Natural killer cell treated with Interleukin-12 subunit alpha and Interleukin-12 subunit beta and Interleukin-15 and Interleukin-18, amount 100 ng/mL, for 72 hours (primary cell): ENCODE data around the gene PDC. TPM values are rescaled to one million over a fixed set of nuclear protein-coding genes. Genes with fewer than 3 reads are reported as not detected.

Experiments
- ATAC-seq, 2 donors: fragments of 150-1000 bp; cut with Tn5 transposase in 1 of 2; sonication (Bioruptor Pico), chemical (Tn5 transposase) in 1 of 2; 2 replicates each; pipeline ENCODE4 v1.10.0; 2021
- DNase-seq: peaks from one replicate; pipeline ENCODE4 v3.0.0; 2022; ENCODE audit warnings: low spot score
- H3K27ac Mint-ChIP-seq, 2 donors: 1 replicate in 1 of 2; 2 replicates in 1 of 2; pipeline ENCODE4 v1.8.0; 2022; ENCODE audit warnings: mixed read lengths in 2 of 2, mild to moderate bottlenecking in 1 of 2, moderate library complexity in 1 of 2
- H3K27me3 Mint-ChIP-seq, 2 donors: 1 replicate in 1 of 2; 2 replicates in 1 of 2; pipeline ENCODE4 v1.8.0; 2022; ENCODE audit warnings: mixed read lengths in 2 of 2
- H3K36me3 Mint-ChIP-seq: one replicate; pipeline ENCODE4 v1.8.0; 2022; ENCODE audit warnings: mixed read lengths
- H3K4me1 Mint-ChIP-seq, 2 donors: 1 replicate in 1 of 2; 2 replicates in 1 of 2; pipeline ENCODE4 v1.8.0; 2022; ENCODE audit warnings: low read depth in 2 of 2, mixed read lengths in 2 of 2, mild to moderate bottlenecking in 1 of 2
- H3K4me3 Mint-ChIP-seq: one replicate; pipeline ENCODE4 v1.8.0; 2022; ENCODE audit warnings: mixed read lengths
- H3K9me3 Mint-ChIP-seq: 2 replicates; pipeline ENCODE4 v1.8.0; 2022; ENCODE audit warnings: mixed read lengths
- total RNA-seq, 2 donors: library from RNA; stranded (reverse); gene quantifications; one replicate each; pipeline ENCODE4 v1.2.3, GENCODE V29; 2022

PDC gene
- total RNA-seq, 2 donors from 2014 or later, result not detected

DNA sequence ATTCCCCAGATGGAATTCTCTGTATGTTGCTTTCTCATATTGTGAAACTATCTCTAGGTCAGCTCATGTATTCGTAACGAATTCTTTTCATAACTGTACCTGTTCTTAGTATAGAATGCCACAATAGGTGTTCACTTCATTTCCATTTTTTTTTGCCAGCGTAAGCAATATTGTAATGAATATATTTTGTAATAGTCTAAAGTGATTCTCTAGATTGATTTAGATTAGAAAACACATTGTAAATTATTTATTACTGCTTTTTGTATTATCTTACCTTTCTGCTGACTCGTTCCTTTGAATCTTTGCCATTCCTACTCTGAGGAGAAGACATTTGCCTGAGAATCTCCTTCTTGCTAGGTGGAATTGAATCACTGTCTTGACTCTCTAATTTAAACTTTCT lies 14.8 kb downstream of the PDC start:
- no peak for ATAC-seq
- DNase-seq, result no peak
- Mint-ChIP-seq H3K9me3 (no peaks in the 10 kb centered on the region), H3K4me3 (no peak overlapping the region), H3K4me1 (peaks cover 7 to 11% of the 10 kb centered on the region in 2 donors), H3K36me3 (no peaks in the 10 kb centered on the region), H3K27ac (no peak overlapping the region), H3K27me3 (no peaks in the 10 kb centered on the region)

DNA sequence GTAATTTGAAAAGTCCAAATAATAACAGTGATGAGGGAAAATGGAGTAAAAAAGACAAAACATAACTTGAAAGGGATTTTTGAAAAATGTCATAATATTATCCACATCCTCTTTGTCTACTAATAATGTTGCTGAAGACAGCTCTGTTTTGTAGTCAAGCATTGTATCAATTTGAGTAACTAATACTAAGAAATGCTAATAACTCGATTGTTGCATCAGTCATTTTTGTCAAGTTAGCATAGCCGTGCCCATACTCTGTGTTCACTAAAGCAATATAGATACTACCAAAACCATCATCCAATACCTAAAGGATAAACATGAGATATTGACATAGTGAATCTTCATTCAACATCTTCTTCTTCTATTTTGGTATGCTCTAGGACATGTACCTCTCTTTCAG lies 17.3 kb downstream of the PDC start:
- ATAC-seq, result peak in 1 of 2 donors; percentile 48
- Mint-ChIP-seq H3K9me3 (no peaks in the 10 kb centered on the region), H3K4me3 (no peak overlapping the region), H3K36me3 (no peaks in the 10 kb centered on the region), H3K4me1 (peaks cover 7 to 16% of the 10 kb centered on the region in 2 donors), H3K27ac (no peak overlapping the region), H3K27me3 (no peaks in the 10 kb centered on the region)
- DNase-seq, result no peak

DNA sequence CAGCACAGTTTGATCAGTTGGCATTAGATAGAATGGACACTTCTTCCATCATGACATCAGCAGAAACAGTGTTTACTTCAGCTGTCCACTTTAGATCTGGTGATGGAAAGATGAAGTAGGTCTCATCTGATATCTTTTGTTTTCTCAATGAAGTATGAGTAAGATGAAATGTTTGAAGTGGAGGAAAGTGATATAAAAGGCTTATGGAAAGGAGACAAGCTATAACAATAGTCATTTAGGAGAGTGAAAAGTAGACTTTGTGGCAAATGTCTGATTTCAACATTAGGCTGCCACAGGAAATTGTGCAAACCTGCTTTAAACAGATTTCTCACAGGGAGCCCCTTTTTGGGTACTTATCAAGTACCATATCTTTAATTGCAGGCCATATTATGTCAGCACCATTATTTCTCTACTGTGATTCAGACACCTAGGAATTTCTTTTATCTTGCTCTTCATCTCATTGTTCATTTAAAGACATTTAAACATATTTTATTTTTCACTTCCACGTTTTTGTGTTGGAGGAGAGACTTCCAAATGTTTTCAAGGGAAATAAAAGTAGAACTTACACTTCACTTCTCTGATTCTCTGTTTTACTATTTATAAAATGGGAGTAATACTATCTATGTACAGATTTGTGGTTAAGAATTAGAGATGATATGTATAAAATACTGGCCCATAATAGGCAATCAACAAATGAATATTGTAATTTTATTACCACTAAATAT lies 18.1 kb downstream of the PDC start:
- H3K36me3 Mint-ChIP-seq, result no peaks in the 10 kb centered on the region
- H3K4me1 Mint-ChIP-seq, result peaks cover 7 to 16% of the 10 kb centered on the region in 2 donors
- peaks cover 5% of the 10 kb centered on the region for H3K9me3 Mint-ChIP-seq
- no peaks in the 10 kb centered on the region for H3K27me3 Mint-ChIP-seq
- H3K27ac Mint-ChIP-seq, result peak overlapping the region; percentile 11 to 17
- H3K4me3 Mint-ChIP-seq, result peak overlapping the region; percentile 7
- ATAC-seq, result peak; percentile 48 to 82
- DNase-seq, result no peak

DNA sequence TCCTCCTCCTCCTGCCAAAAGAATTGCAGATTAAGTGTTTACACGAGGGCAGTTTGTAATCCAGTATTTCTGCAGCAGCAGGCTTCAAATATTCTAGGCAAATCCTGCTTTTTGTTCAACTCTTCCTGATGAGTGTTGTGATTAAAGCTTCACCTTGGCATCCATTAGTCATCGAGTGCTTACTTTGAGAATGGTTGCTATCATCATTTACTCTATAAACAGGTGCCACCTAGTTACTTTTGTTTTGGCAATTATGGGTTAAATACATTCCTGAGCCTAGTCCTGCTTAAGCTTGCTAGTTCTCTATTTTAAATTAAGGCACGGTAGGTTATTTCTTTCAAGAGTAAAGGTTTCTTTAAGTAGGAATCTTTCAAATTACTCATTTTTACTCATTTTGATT lies 20.3 kb downstream of the PDC start:
- peak overlapping the region; percentile 11 for H3K4me3 Mint-ChIP-seq
- no peak overlapping the region for H3K27ac Mint-ChIP-seq
- peaks cover 5% of the 10 kb centered on the region for H3K9me3 Mint-ChIP-seq
- ATAC-seq (no peak), DNase-seq (no peak)
- H3K36me3 Mint-ChIP-seq, result peaks cover 7% of the 10 kb centered on the region
- no peaks in the 10 kb centered on the region for H3K27me3 Mint-ChIP-seq
- H3K4me1 Mint-ChIP-seq, result peaks cover 7 to 16% of the 10 kb centered on the region in 2 donors

DNA sequence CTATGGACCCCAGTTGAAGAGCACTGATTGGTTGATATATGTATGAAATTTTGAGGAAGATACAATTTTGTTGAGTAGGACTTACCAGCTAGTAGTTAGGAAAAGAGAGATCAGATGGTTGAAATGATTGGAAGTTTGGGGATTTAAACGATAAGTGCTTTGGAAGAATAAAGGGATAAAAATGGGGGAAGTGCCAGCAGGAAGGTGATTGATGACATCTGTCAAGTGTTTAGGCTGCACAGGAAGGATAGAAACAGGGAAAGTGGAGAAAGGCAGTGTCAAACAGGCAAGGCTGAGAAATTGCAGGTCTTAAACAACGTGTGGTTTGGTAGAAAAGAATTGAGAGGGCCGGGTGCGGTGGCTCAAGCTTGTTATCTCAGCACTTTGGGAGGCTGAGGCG lies 22.3 kb downstream of the PDC start:
- Mint-ChIP-seq H3K4me1 (peaks cover 11 to 16% of the 10 kb centered on the region in 2 donors), H3K4me3 (no peak overlapping the region), H3K36me3 (peaks cover 7% of the 10 kb centered on the region), H3K27me3 (no peaks in the 10 kb centered on the region), H3K27ac (no peak overlapping the region), H3K9me3 (peaks cover 5% of the 10 kb centered on the region)
- DNase-seq (no peak), ATAC-seq (no peak)

DNA sequence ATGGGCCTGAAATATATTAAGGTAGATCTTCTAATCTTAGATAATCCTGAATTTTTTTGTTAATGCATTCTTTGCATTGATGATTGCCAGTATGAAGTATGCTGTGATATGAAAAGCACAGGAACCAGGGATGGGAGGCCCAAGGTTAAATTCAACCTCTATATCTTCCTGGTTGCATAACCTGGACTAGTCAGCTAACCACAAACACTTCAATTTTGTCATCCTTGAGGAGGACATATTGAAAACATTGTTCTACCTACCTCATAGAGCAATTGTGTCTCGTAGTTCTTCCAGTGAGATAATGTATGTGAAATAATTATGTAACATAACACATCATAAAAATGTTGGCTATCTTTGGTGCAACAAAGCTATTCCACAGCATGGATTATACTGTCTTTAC lies 25.6 kb downstream of the PDC start:
- peak in 1 of 2 donors; percentile 59 for ATAC-seq
- peaks cover 5% of the 10 kb centered on the region for H3K9me3 Mint-ChIP-seq

DNA sequence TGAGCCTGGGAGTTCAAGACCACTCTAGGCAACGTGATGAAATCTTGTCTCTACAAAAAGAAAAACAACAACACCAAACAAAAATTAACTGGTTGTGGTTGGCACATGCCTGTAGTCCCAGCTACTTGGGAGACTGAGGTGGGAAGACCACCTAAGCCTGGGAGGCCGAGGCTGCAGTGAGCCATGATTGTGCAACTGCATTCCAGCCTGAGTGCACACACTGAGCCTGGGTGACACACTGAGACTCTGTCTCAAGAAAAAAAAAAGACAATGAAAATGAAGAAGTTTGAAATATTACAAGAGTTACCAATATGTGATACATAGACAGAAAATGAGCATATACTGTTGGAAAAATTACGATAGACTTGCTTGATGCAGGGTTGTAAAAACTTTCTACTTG lies 31.9 kb downstream of the PDC start:
- ATAC-seq (no peak), DNase-seq (no peak)
- no peaks in the 10 kb centered on the region for H3K36me3 Mint-ChIP-seq
- H3K27ac Mint-ChIP-seq, result no peak overlapping the region
- H3K4me3 Mint-ChIP-seq, result no peak overlapping the region
- H3K27me3 Mint-ChIP-seq, result no peaks in the 10 kb centered on the region
- H3K9me3 Mint-ChIP-seq, result no peaks in the 10 kb centered on the region
- H3K4me1 Mint-ChIP-seq, result no peaks in the 10 kb centered on the region

More for the DNA sequence above, 25.6 kb downstream of the PDC start:
- peaks cover 1 to 4% of the 10 kb centered on the region in 2 donors for H3K4me1 Mint-ChIP-seq
- H3K4me3 Mint-ChIP-seq, result no peak overlapping the region
- no peak for DNase-seq
- H3K36me3 Mint-ChIP-seq, result peaks cover 7% of the 10 kb centered on the region
- no peaks in the 10 kb centered on the region for H3K27me3 Mint-ChIP-seq
- H3K27ac Mint-ChIP-seq, result no peak overlapping the region

DNA sequence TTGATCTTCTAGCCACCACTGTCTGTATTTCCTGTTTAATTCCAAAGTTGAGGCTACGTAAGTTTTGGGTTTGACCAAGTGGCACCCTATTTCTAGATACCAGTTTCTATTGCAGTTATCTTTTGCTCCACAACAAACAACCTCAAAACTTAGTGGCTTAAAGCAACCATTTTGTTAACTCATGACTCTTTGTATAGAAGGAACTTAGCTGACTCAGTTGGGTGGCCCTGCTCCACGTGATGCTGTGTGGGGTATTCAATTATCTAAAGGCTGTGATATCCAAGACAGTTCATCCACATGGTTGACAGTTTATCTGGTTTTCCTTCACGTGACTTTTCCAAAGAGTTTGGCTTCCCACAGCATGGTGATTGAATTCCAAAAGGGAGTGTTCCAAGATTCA lies 34.8 kb downstream of the PDC start:
- ATAC-seq (no peak), DNase-seq (no peak)
- no peak overlapping the region for H3K4me3 Mint-ChIP-seq
- no peaks in the 10 kb centered on the region for H3K9me3 Mint-ChIP-seq
- no peaks in the 10 kb centered on the region for H3K36me3 Mint-ChIP-seq
- H3K27me3 Mint-ChIP-seq, result no peaks in the 10 kb centered on the region
- no peaks in the 10 kb centered on the region for H3K4me1 Mint-ChIP-seq
- H3K27ac Mint-ChIP-seq, result no peak overlapping the region

DNA sequence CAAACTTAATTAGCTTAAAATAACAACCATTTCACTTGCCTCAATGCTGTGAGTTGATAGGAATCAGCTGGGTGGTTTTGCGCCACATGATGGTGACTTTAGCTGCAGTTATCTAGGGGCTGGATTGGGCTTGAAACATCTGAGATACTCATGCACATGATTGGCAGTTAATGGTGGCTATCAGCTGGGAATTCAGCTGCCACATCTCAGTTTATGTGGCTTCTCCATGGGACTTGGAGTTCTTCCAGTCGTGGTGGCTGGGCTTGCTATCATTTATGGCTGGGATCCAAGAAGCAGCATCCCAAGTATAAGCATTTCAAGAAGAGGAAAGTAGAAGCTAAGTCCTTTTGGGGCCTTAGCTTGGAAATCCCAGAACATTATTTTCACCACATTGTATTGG lies 36.4 kb downstream of the PDC start:
- no peak overlapping the region for H3K4me3 Mint-ChIP-seq
- peaks cover 3 to 11% of the 10 kb centered on the region in 2 donors for H3K4me1 Mint-ChIP-seq
- ATAC-seq (no peak), DNase-seq (no peak)
- H3K36me3 Mint-ChIP-seq, result peaks cover 4% of the 10 kb centered on the region
- H3K27me3 Mint-ChIP-seq, result no peaks in the 10 kb centered on the region
- no peak overlapping the region for H3K27ac Mint-ChIP-seq
- H3K9me3 Mint-ChIP-seq, result no peaks in the 10 kb centered on the region

DNA sequence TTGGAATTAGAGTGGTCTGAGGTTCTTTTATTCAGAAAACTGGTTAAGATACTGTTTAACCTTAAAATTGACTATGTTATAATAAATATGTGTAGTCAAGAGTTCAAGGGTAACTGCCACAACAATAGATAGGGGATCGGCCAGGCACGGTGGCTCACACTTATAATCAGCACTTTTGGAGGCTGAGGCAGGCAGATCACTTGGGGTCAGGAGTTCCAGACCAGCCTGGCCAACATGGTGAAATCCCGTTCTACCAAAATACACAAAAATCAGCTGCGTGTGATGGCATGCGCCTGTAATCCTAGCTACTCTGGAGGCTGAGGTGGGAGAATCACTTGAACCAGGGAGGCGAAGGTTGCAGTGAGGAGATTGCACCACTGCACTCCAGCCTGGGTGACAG lies 39.5 kb downstream of the PDC start:
- peaks cover 11% of the 10 kb centered on the region for H3K36me3 Mint-ChIP-seq

DNA sequence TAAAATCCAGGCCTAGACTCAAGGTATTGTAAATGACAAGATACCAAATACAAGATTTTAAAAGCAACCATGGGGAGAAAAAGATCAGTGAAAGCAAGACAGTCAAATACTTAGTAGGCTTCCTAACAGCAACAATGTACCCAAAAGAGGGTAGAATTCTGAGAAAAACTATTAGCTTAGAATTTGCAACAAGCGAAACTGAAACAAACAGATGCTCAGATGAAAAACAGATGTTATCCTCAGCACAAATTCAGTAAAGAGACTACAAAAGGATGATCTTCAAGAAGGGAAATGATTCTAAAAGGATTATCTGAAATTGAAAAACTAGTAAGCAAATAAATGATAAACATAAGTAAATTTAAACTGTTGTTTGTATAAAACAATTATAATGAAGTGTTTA lies 40.0 kb downstream of the PDC start:
- Mint-ChIP-seq H3K4me3 (no peak overlapping the region), H3K27ac (peak overlapping the region; percentile 3 to 54), H3K9me3 (no peaks in the 10 kb centered on the region), H3K4me1 (peaks cover 3 to 11% of the 10 kb centered on the region in 2 donors), H3K36me3 (peaks cover 11% of the 10 kb centered on the region), H3K27me3 (no peaks in the 10 kb centered on the region)
- DNase-seq (no peak), ATAC-seq (no peak)

More for the DNA sequence above, 39.5 kb downstream of the PDC start:
- no peak for ATAC-seq
- Mint-ChIP-seq H3K9me3 (no peaks in the 10 kb centered on the region), H3K4me1 (peaks cover 3 to 11% of the 10 kb centered on the region in 2 donors), H3K27me3 (no peaks in the 10 kb centered on the region), H3K27ac (peak overlapping the region in 1 of 2 donors; percentile 3), H3K4me3 (no peak overlapping the region)
- DNase-seq, result no peak

DNA sequence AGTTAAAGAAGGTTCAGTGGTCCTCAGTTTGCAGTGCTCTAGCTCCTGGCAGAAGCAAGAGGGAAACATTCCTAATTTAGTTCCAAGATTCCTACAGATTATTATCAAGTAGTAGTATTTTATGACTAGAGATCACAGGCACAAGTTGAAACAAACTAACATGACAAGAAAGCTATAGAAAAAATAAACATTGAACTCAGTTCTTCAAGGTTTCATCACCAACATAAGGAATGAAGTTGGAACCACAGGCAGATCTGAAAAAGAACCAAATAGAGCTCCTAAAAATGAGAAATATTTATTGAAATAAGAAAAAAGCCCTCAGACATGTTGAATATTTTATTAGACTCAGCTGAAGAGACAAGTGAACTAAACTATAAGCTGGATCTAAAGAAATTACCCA lies 40.6 kb downstream of the PDC start:
- Mint-ChIP-seq H3K4me3 (peak overlapping the region; percentile 0), H3K27ac (peak overlapping the region; percentile 3 to 54), H3K9me3 (no peaks in the 10 kb centered on the region), H3K36me3 (peaks cover 11% of the 10 kb centered on the region), H3K27me3 (no peaks in the 10 kb centered on the region), H3K4me1 (peaks cover 3 to 11% of the 10 kb centered on the region in 2 donors)
- DNase-seq (no peak), ATAC-seq (no peak)

DNA sequence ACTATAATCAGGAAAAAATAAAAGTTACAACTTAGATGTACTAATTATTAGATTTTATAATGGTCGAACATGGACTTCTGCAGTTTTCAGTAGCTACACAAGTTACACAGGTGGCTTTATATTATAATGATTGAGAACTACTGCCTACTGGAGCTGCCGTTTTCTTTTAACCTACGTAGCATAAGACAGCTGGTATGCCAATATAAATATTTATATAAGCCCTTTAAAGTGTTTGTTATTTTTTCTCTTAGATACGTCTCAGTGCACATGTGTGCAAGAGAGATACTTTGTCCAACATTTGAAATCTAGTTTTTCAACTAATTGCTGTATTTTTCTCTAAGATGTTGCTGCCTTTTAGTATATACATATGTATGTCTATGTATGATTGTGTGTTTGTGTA lies 42.4 kb downstream of the PDC start:
- Mint-ChIP-seq H3K4me1 (peaks cover 3 to 11% of the 10 kb centered on the region in 2 donors), H3K4me3 (no peak overlapping the region), H3K27me3 (no peaks in the 10 kb centered on the region), H3K27ac (no peak overlapping the region), H3K36me3 (peaks cover 11% of the 10 kb centered on the region), H3K9me3 (no peaks in the 10 kb centered on the region)
- no peak for DNase-seq
- no peak for ATAC-seq

DNA sequence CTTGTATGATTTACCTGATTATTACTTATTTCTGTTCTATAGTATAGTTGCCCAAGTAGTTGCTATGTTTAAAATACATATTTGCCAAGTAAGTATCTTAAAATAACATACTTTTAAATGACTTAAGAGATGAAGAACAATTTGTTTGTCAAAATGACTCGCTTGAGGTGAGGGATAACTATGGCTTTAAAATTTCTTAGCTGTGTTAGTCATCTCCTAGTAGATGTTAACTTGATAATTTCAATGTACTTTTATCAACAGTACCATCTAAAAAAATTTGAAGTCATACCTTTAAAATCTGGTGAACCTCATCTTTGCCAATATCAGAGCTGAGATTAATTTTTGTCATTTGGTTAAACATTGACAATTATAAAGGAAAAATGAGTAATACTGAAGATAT lies 47.6 kb downstream of the PDC start:
- no peaks in the 10 kb centered on the region for H3K36me3 Mint-ChIP-seq
- no peaks in the 10 kb centered on the region for H3K9me3 Mint-ChIP-seq
- DNase-seq, result no peak
- H3K4me1 Mint-ChIP-seq, result no peaks in the 10 kb centered on the region
- no peak overlapping the region for H3K27ac Mint-ChIP-seq
- no peak for ATAC-seq
- H3K27me3 Mint-ChIP-seq, result no peaks in the 10 kb centered on the region
- H3K4me3 Mint-ChIP-seq, result no peak overlapping the region

DNA sequence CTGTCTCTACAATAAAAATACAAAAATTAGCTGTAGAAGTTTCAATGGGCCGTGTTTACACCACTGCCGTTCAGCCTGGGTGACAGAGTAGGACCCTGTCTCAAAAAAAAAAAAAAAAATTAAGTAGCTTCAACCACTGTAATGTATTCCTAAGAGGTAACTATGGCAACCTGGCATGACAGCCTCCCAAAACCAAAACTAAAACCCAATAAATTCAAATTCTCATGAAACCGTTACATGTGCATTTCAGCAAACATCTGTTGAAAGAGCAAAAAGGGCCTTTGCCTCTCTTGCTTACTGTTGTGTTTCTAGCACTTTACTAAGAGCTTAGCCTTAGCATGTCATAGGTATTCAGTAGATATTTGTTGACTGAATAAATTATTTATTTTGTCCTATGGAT lies 51.8 kb downstream of the PDC start:
- H3K36me3 Mint-ChIP-seq, result peaks cover 5% of the 10 kb centered on the region
- no peak for DNase-seq
- H3K9me3 Mint-ChIP-seq, result no peaks in the 10 kb centered on the region
- H3K4me3 Mint-ChIP-seq, result no peak overlapping the region
- H3K4me1 Mint-ChIP-seq, result no peaks in the 10 kb centered on the region
- no peaks in the 10 kb centered on the region for H3K27me3 Mint-ChIP-seq
- ATAC-seq, result no peak
- no peak overlapping the region for H3K27ac Mint-ChIP-seq
